OCI-LY7 (cell line): Measurements from ENCODE around the gene EVX2.

Source experiments
- EZH2phosphoT487 ChIP-seq: fragments of 200-600 bp; sonication (generic); IDR thresholded peaks from 2 replicates; pipeline ENCODE4 v1.6.1; 2018; ENCODE audit warnings: low read depth, borderline replicate concordance, mild to moderate bottlenecking, mixed run types, antibody characterized with exemption, low read length, moderate library complexity, mixed read lengths
- TF ChIP-seq, protein P1 (sequence below): fragments of 200-600 bp; sonication (generic); conservative IDR thresholded peaks from 2 replicates; pipeline ENCODE4 v1.5.1; 2014; ENCODE audit warnings: mild to moderate bottlenecking, antibody characterized with exemption, low read length, moderate library complexity, mixed read lengths

DNA sequence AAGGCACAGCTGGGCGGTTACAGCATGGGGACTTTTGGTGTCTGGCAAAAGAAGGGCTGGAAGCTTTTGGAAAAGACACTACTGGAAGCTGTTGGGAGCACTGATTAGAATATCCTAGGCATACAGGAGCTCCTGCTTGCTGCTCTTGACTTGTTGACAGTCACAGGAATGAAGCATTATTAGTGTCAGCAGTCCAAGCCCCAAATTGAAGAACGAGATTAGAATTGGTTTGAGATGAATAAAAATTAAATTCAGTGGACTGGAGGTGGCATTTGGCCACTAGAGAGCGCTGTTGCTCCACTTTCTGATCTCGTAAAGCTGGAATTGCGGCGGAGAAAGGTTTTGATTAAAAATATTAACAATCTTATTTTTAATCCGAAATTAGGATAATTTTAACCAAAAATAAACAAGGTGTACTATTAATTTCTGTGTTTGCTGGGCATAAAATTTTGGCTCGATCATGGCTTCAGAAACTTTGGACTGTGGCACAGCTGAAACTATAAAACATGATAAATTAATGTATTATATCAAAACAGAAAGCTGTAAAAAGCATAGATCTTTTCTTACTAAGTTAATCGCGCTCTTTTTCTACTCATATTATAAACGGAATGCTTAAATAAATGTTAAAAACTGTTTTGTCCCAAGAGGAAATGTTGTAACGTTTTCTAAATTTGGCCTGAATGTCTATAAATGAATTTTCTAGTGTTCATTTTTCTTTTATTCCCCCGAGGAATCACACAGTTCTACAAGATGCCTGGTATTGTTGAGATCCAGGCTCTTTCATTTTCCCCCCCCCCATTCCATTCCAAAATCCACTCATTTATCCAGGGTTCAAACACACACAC lies 43.4 kb upstream of the EVX2 start:
- TF ChIP-seq, protein P1, sequence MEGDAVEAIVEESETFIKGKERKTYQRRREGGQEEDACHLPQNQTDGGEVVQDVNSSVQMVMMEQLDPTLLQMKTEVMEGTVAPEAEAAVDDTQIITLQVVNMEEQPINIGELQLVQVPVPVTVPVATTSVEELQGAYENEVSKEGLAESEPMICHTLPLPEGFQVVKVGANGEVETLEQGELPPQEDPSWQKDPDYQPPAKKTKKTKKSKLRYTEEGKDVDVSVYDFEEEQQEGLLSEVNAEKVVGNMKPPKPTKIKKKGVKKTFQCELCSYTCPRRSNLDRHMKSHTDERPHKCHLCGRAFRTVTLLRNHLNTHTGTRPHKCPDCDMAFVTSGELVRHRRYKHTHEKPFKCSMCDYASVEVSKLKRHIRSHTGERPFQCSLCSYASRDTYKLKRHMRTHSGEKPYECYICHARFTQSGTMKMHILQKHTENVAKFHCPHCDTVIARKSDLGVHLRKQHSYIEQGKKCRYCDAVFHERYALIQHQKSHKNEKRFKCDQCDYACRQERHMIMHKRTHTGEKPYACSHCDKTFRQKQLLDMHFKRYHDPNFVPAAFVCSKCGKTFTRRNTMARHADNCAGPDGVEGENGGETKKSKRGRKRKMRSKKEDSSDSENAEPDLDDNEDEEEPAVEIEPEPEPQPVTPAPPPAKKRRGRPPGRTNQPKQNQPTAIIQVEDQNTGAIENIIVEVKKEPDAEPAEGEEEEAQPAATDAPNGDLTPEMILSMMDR, result peak; percentile 99
- no peak for TF ChIP-seq EZH2phosphoT487
